Brain microvascular endothelial cell (primary cell): ENCODE data around the gene HSD11B1.

Experiments
- DNase-seq: peaks from one replicate; pipeline ENCODE4 v3.0.0-alpha.2; 2020
- H3K27ac ChIP-seq: fragments of 250-450 bp; sonication (Bioruptor Pico); 2 replicates; pipeline ENCODE4 v1.5.1; 2020; ENCODE audit warnings: mild to moderate bottlenecking, moderate library complexity
- H3K27me3 ChIP-seq: fragments of 250-450 bp; sonication (Bioruptor Pico); replicated peaks from 2 replicates; pipeline ENCODE4 v1.5.1; 2020; ENCODE audit warnings: mild to moderate bottlenecking
- H3K36me3 ChIP-seq: fragments of 250-450 bp; sonication (Bioruptor Pico); replicated peaks from 2 replicates; pipeline ENCODE4 v1.5.1; 2020; ENCODE audit warnings: mild to moderate bottlenecking
- H3K4me3 ChIP-seq: 2 replicates; pipeline ENCODE4 v1.5.1; 2011; ENCODE audit warnings: low read depth, mild to moderate bottlenecking, control low read depth, low read length, moderate library complexity
- in situ Hi-C: cut with HindIII; loops from 2 replicates; pipeline ENCODE4 v1.10.0; 2017; ENCODE audit warnings: low sequenced_read_pairs, low pct_ligation_motif_present
- TF ChIP-seq, protein P1 (sequence below): IDR thresholded peaks from 2 replicates; pipeline ENCODE4 v1.5.1; 2011; ENCODE audit warnings: low read depth, mild to moderate bottlenecking, moderate library complexity, low read length, control low read depth, inconsistent platforms; ENCODE audit errors: missing control alignments

HSD11B1 gene

GRCh38 chr1:209704584-209704983 lies at the start of gene HSD11B1:
TSS of gene HSD11B1 (plus strand) at chr1:209704846. CDS start at chr1:209704943, 97 bp downstream.
- Histone ChIP-seq H3K27ac (no peak within 1 kb of the TSS), H3K4me3 (no peak within 1 kb of the TSS), H3K36me3 (no peaks in the 10 kb centered on the region), H3K27me3 (no peaks in the 10 kb centered on the region)
- in situ Hi-C loops, result no loop called here
- DNase-seq, result no peak
- TF ChIP-seq, protein P1, sequence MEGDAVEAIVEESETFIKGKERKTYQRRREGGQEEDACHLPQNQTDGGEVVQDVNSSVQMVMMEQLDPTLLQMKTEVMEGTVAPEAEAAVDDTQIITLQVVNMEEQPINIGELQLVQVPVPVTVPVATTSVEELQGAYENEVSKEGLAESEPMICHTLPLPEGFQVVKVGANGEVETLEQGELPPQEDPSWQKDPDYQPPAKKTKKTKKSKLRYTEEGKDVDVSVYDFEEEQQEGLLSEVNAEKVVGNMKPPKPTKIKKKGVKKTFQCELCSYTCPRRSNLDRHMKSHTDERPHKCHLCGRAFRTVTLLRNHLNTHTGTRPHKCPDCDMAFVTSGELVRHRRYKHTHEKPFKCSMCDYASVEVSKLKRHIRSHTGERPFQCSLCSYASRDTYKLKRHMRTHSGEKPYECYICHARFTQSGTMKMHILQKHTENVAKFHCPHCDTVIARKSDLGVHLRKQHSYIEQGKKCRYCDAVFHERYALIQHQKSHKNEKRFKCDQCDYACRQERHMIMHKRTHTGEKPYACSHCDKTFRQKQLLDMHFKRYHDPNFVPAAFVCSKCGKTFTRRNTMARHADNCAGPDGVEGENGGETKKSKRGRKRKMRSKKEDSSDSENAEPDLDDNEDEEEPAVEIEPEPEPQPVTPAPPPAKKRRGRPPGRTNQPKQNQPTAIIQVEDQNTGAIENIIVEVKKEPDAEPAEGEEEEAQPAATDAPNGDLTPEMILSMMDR, result no peak

DNA sequence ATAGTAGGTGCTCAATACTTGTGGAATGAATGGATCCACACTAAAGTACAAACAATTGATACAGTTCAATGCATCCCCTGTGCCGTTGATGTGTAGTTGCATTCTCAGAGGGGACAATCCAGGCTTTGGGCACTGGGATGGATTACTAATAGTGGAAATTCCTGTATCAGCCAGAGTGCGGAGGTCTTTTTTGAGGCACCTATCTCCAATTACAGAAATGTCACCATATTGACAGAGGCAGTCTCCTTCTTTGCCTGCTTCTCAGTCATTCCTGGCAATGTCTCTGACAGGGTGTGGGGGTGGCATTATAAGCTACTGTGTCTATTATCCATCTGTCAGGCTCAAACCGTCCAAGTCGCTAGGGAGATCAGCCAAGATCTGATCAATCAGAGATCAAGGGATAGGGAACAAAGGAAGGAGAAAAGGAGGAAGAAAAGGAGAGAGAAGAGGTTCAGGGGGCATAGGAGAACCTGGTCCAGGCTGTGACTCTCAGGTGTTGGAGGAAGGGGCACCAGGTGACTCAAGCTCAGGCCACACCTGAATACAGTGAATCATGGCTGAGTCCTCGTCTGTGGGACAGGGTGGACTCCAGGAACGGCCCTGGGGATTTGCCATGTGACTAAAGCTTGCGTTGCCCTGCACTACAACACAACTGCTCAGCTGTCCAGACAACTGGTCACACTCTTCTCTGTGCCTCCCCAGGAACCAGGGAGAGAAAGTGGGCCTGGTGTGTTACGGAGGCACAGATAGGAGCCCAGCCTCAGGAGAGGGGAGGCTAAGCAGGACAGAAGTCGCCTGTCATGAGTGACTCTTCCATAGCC lies 49.0 kb upstream of the HSD11B1 start:
- Histone ChIP-seq H3K4me3 (no peak overlapping the region), H3K27ac (no peak overlapping the region), H3K36me3 (no peaks in the 10 kb centered on the region), H3K27me3 (no peaks in the 10 kb centered on the region)
- no peak for DNase-seq
- in situ Hi-C loops, result no loop called here
- TF ChIP-seq, protein P1, result no peak

DNA sequence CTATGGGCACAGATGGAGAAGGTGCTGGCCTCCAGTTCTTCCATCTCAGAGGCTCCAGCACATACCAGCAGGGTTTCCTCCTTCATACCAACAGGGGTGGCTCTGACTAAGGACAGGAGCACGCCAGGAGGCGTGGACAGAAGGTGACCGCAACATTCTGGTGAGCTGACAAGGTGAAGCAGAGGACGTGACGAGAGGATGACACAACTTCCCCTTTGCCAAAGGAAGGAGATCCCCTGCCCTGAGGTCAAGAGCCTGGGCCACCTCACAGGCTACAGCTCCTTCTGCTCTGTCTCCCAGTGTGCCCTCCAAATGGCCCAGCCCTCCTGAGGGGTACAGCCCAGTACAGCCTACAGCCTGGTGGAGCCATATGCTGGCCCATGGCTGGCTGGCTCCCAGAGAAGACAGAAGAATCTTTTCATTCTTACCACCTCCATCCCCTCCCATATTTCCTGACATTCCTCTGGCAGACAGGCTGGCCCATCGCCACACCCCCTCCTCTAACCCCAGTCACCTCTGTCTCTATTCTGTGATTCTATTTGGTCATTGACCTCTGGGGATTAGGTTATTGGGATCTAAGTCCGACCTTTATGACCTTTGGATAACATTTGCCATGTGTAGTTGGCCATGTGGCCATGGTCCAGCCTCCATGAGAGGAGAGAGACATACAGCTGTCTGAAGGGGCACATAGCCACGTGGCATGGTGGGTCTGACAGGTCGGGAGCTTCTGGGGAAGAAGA lies 47.3 kb upstream of the HSD11B1 start:
- no peak overlapping the region for H3K4me3 ChIP-seq
- H3K27ac ChIP-seq, result no peak overlapping the region
- in situ Hi-C loops, result no loop called here
- DNase-seq, result no peak
- TF ChIP-seq, protein P1, result no peak
- no peaks in the 10 kb centered on the region for H3K27me3 ChIP-seq
- H3K36me3 ChIP-seq, result no peaks in the 10 kb centered on the region

GRCh38 chr1:209657918-209658317 lies 46.7 kb upstream of the HSD11B1 start:
- Histone ChIP-seq H3K27me3 (no peaks in the 10 kb centered on the region), H3K36me3 (no peaks in the 10 kb centered on the region), H3K27ac (no peak overlapping the region), H3K4me3 (no peak overlapping the region)
- in situ Hi-C loops, result no loop called here
- DNase-seq, result no peak
- TF ChIP-seq, protein P1, result no peak

DNA sequence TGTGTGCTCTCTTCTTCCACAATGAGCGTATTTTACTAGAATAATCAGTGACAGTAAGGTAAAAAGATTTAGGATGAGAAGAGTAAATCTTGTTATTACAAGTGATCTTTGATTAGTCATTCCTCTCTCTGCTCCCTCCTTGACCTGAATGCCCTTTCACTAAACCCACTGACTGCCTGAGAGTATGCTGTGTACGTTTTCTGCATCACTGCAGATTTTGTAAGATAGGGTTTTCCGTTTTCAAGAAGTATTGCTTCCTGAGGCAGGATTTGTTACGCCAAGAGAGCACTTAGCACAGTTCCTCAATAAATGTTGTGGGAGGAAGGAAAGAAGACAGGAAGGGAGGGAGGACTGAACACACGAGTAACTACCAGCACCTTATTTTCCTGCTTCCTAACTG lies 44.7 kb upstream of the HSD11B1 start:
- H3K27me3 ChIP-seq, result no peaks in the 10 kb centered on the region
- no peak overlapping the region for H3K4me3 ChIP-seq
- TF ChIP-seq, protein P1, result no peak
- DNase-seq, result no peak
- in situ Hi-C loops, result no loop called here
- no peaks in the 10 kb centered on the region for H3K36me3 ChIP-seq
- no peak overlapping the region for H3K27ac ChIP-seq
